IPS-20b (cell line): ENCODE results near the gene AGO1.
"Not testable (repeated sequence)": the region's sequence is repeated elsewhere in the genome, so short reads cannot be mapped to it uniquely, and the experiment has no call there.

ENCODE experiments used
- H3K27ac ChIP-seq: one replicate; pipeline ENCODE4 v1.5.1; 2013; ENCODE audit warnings: low read length
- H3K27me3 ChIP-seq: 2 replicates; pipeline ENCODE4 v1.6.1; 2013; ENCODE audit warnings: mild to moderate bottlenecking, low read length, inconsistent platforms; ENCODE audit not compliant: insufficient read depth
- H3K36me3 ChIP-seq: 2 replicates; pipeline ENCODE4 v1.6.1; 2013; ENCODE audit warnings: low read depth, mild to moderate bottlenecking, inconsistent platforms, low read length, moderate library complexity; ENCODE audit not compliant: insufficient read depth
- H3K4me1 ChIP-seq: 2 replicates; pipeline ENCODE4 v1.6.1; 2013; ENCODE audit warnings: mild to moderate bottlenecking, control low read depth, inconsistent platforms, low read length, moderate library complexity; ENCODE audit not compliant: insufficient read depth
- H3K4me3 ChIP-seq: 2 replicates; pipeline ENCODE4 v1.5.1; 2013; ENCODE audit warnings: mild to moderate bottlenecking, low read length, inconsistent platforms
- H3K9ac ChIP-seq: 2 replicates; pipeline ENCODE4 v1.6.1; 2013; ENCODE audit warnings: low read depth, mild to moderate bottlenecking, inconsistent platforms, low read length, moderate library complexity
- H3K9me3 ChIP-seq: 2 replicates; pipeline ENCODE4 v1.6.1; 2013; ENCODE audit warnings: mild to moderate bottlenecking, low read depth, low read length, inconsistent platforms; ENCODE audit not compliant: insufficient read depth

The AGO1 gene

DNA sequence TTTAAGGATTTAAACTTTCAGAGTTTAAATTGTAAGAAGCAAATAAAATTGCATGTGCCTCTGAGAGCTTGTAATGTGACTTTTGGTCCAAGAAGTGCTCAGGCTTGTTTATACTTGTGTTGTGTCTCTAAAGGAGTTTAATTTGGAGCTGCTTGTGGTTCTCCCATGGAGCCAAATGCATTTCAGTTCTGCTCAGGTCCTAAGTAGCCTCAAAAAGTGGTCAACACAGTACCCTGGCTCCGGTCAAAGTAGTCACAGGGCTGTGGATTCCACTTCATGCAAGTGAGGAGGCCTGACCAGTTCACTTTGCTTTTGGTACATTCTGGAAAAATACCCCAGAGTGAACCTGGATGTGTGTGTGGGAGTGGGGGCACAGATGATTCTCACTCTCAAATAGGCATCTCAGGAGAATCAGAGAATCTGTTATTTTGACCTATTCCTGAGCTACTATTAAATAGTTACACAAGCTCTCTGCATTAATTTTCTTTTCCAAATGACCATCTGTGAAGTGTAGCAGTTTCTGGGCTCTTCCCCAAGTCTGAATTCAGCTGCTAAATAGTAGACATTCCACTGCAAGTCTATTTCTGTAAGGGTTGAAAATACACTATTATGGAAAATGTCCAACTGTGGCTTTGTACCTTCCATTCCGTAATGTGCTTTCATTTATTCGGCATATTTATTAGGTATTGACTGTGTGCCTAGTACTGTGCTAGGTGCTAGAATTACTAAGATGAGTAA is 31.7 kb upstream of the AGO1 start:
- H3K9me3 ChIP-seq = no peaks in the 10 kb centered on the region
- H3K9ac ChIP-seq = no peak overlapping the region
- no peaks in the 10 kb centered on the region for H3K27me3 ChIP-seq
- H3K36me3 ChIP-seq = peaks cover 29% of the 10 kb centered on the region
- no peak overlapping the region for H3K27ac ChIP-seq
- H3K4me3 ChIP-seq = no peak overlapping the region
- H3K4me1 ChIP-seq = peaks cover 9% of the 10 kb centered on the region; the same call in 1 of the 2 replicates

DNA sequence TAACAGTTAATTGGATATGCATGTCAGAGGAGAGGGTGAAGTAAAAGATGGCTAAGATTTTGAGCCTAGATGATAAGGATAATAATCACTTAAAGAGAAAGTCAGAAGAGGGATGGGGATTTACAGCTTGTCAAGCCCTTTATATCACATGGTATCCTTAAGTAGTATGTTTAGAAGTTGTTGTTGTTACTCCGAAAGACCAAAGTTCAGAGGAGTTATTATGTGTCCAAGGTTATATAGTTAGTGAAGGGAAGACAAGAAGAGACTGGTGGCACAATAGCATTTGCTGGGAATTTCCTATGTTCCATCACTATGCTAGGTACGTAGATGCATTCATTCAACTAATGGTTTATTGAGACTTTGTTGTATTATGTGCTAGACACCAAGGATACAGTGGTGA is 30.8 kb upstream of the AGO1 start:
- Histone ChIP-seq H3K36me3 (peaks cover 29% of the 10 kb centered on the region), H3K27ac (no peak overlapping the region), H3K9ac (no peak overlapping the region), H3K4me1 (peaks cover 9% of the 10 kb centered on the region; the same call in 1 of the 2 replicates), H3K4me3 (no peak overlapping the region), H3K27me3 (no peaks in the 10 kb centered on the region), H3K9me3 (no peaks in the 10 kb centered on the region)

DNA sequence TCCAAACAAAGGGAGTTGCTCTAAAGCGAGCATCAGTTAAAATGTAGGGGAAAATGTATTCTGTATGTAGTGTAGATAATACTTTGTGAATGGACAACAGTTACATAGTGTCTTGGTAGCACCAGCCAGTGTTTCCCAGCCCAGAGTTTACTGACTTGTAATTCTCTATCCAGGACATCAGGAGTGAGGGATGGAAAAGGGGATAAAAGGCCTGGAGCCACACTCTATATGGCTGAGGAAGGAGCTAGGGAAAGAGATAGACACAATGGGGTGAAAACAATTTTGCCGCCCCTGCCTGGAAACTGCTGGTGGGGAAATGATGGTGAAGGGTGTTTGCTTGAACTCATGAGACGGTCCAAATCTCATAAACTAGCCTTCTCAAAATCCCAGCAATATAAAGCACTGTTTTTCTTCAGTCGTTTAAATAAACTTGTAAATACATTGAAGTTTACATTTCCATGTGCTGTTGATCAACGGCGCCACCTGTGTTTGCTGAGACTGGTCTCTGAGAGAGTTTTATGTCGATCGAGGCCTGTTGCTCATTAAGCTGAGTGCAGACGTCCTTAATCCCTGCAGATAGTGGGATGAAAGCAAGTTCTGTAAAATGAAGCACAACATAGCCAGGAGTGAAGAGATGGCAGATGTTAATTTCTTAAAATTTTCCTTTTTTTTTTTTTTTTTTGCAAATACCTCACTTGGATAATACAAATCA is 27.9 kb upstream of the AGO1 start:
- Histone ChIP-seq H3K27ac (no peak overlapping the region), H3K9ac (no peak overlapping the region; the same call in 1 of the 2 replicates), H3K36me3 (peaks cover 29% of the 10 kb centered on the region), H3K4me3 (no peak overlapping the region), H3K9me3 (no peaks in the 10 kb centered on the region), H3K27me3 (no peaks in the 10 kb centered on the region), H3K4me1 (peaks cover 7% of the 10 kb centered on the region; the same call in 1 of the 2 replicates)

DNA sequence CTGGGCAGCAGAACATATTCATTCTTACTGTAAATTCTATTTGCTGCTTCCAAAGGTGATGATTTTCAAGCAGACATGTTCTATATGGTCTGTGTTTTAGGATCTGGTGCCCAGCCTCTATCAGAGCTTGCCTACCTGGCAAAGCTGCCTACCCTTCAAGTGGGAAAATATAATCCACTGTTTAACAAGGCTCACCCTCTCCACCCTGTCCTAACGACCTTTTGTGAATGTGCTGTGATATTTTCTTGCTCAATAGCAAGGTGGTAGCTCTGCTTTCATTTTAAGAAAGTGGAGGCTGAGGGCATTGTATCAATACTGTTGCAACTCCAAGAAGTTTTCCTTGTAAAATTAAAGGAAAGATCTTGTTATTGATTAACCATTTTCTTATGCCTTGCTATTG is 26.0 kb upstream of the AGO1 start:
- Histone ChIP-seq H3K9ac (no peak overlapping the region), H3K36me3 (peaks cover 16% of the 10 kb centered on the region), H3K4me3 (no peak overlapping the region), H3K9me3 (no peaks in the 10 kb centered on the region), H3K4me1 (peaks cover 7% of the 10 kb centered on the region; the same call in 1 of the 2 replicates), H3K27me3 (no peaks in the 10 kb centered on the region), H3K27ac (no peak overlapping the region)

DNA sequence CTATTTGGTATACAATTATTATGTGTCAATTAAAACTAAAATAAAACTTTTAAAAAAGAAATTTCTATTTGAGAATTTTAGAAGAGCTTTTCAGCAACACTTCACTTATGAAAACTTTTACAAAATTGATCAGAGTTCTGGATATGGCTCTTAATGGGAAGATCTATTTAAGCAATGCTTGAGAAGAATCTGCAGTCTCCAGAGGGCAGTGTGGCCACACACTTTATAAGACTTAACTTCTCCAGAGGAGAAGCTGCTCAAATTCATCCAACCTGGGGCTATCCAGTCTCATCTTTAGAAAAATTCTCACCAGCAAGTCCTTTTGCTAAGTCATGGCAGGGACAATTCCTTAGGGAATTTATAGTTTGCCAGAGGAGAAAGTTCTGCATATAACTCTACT is 25.2 kb upstream of the AGO1 start:
- Histone ChIP-seq H3K27ac (no peak overlapping the region), H3K4me1 (peaks cover 7% of the 10 kb centered on the region; the same call in 1 of the 2 replicates), H3K9me3 (no peaks in the 10 kb centered on the region), H3K36me3 (peaks cover 13% of the 10 kb centered on the region; the same call in 1 of the 2 replicates), H3K9ac (no peak overlapping the region), H3K4me3 (no peak overlapping the region), H3K27me3 (no peaks in the 10 kb centered on the region)

DNA sequence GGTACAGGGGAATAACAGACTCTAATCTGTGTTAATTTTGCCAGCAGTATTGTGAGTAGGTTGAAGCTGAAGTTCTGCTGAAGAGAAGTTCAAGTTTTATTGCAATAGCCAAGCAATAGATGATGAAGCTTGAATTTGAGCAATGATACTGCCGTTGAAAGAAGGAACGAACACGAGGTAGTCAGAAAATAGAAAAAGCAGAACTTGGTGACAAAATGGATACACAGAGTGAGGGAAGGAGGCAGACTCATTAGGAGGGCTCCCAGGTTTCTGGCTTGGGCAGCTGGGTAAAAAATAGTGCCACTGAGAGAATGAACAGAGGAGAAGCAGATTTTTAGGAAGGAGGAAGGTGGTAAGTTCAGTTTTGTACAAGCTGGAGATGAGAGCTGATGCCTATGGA is 22.3 kb upstream of the AGO1 start:
- H3K4me3 ChIP-seq = no peak overlapping the region
- H3K9ac ChIP-seq = no peak overlapping the region
- no peak overlapping the region for H3K27ac ChIP-seq
- H3K9me3 ChIP-seq = no peaks in the 10 kb centered on the region
- H3K27me3 ChIP-seq = no peaks in the 10 kb centered on the region
- H3K36me3 ChIP-seq = no peaks in the 10 kb centered on the region
- H3K4me1 ChIP-seq = no peaks in the 10 kb centered on the region

DNA sequence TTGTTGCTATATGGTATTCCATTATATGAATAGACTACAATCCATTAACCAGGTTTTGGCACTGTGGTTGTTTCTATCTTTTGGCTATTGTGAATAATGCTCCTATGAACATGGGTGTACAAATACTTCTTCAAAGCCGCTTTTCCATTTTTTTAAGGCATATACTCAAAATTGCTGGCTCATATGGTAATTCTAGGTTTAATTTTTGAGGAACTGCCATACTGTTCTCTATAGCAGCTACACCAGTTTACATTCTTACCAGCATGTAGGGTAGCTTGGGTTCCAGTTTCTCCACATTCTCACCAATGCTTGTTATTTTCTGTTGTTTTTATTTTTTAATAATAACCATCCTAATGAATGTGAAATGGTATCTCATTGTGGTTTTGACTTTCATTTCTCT is 19.9 kb upstream of the AGO1 start:
- no peak overlapping the region for H3K9ac ChIP-seq
- no peaks in the 10 kb centered on the region for H3K4me1 ChIP-seq
- no peaks in the 10 kb centered on the region for H3K9me3 ChIP-seq
- H3K36me3 ChIP-seq = no peaks in the 10 kb centered on the region
- no peak overlapping the region for H3K4me3 ChIP-seq
- no peak overlapping the region for H3K27ac ChIP-seq
- no peaks in the 10 kb centered on the region for H3K27me3 ChIP-seq

DNA sequence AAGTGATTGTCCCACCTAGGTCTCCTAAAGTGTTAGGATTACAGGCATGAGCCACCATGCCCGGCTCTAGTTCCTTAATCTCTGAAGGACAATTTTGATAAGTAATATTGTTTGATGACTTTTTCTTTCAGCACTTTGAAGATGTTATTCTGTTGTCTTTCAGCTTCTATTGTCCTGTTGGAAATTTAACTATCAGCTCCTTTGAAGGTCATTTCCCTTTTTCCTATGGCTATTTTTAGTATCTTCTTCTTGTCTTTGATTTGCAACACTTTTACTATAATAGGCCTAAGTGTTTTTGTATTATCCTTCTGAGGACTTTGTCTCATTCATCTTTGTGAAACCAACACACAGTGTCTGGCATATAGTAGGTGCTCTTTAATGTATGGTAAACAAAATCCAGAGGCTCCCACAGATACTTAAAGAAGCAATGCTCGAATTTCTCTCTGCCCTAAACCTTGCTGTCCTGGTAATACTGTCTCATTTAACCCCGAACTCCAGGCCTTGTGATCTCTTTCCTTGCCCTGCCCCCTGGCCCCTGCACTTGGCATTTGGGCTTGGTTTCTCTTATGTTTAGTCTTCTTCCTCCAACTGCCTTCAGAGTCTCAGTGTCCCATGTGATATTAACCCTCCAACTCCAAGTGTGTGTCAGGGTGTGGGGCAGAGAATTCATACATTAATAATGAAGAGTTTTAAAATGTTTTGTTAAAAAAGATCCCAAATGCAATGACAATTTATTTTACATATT is 19.0 kb upstream of the AGO1 start:
- H3K9ac ChIP-seq = no peak overlapping the region
- no peaks in the 10 kb centered on the region for H3K27me3 ChIP-seq
- no peaks in the 10 kb centered on the region for H3K9me3 ChIP-seq
- no peak overlapping the region for H3K4me3 ChIP-seq
- no peak overlapping the region for H3K27ac ChIP-seq
- H3K4me1 ChIP-seq = no peaks in the 10 kb centered on the region
- no peaks in the 10 kb centered on the region for H3K36me3 ChIP-seq

DNA sequence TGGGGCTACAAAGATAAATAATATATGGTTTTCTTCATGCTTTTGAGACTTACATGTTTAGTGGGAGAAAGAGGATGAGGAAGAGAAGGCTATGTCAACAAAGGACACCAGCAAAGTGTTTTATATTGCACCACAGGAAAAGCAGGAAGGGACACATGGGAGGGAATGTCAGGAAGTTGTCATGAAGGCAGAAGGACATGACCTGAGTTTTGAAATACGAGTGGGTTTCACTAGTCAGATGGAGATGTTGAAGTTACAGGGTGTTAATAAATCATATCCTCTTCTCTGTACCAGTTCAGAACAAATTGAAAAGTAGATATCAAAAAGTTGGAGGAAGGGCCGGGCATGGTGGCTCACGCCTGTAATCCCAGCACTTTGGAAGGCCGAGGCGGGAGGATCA is 18.2 kb upstream of the AGO1 start:
- H3K36me3 ChIP-seq = no peaks in the 10 kb centered on the region
- H3K4me3 ChIP-seq = no peak overlapping the region
- no peak overlapping the region for H3K27ac ChIP-seq
- no peaks in the 10 kb centered on the region for H3K4me1 ChIP-seq
- H3K9ac ChIP-seq = no peak overlapping the region
- H3K27me3 ChIP-seq = no peaks in the 10 kb centered on the region
- no peaks in the 10 kb centered on the region for H3K9me3 ChIP-seq

DNA sequence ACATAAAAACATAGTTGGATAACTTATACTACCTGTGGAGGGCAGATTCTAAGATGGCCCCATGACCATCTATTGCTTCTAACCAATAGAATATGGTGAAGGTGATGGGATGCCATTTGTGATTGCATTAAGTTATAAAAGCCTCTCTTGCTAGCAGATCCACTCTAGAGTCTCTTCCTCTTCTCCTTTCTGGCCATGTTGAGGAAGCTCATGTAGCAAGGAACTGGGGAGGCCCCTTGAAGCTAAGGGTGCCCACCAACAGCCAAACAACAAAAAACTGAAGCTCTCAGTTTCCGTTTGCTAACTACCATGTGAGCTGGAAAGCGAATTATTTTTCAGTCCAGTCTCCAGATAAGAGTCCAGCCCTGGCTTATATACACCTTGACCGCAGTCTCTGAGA is 16.0 kb upstream of the AGO1 start:
- H3K27ac ChIP-seq = no peak overlapping the region
- H3K9ac ChIP-seq = no peak overlapping the region
- H3K27me3 ChIP-seq = no peaks in the 10 kb centered on the region
- no peak overlapping the region for H3K4me3 ChIP-seq
- H3K36me3 ChIP-seq = no peaks in the 10 kb centered on the region
- no peaks in the 10 kb centered on the region for H3K9me3 ChIP-seq
- no peaks in the 10 kb centered on the region for H3K4me1 ChIP-seq

DNA sequence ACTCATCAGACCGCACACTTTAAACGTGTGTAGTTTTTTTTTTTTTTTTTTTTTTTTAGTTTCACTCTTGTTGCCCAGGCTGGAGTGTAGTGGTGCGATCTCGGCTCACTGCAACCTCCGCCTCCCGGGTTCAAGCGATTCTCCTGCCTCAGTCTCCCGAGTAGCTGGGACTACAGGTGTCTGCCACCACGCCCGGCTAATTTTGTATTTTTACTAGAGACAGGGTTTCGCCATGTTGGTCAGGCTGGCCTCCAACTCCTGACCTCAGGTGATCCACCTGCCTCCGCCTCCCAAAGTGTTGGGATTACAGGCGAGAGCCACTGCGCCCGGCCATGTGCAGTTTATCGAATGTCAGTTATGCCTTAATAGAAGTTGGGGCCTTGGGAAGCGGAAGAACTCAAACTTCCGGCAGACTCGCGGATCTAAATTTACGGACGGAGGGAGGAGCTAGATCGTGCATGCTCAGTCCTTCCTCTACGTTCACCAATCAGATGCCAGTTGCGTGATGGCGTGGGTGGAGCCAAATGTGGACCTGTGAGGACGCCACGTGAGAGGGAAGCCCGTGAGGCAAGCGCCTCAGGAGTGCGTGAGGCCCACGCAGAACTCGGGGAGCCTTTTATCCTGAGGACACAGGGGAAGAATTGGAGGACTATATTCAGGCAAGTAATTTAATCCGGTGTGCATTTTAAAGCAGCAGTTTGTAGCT is 13.6 kb upstream of the AGO1 start:
- not testable (repeated sequence) for H3K9ac ChIP-seq, H3K36me3 ChIP-seq, H3K4me3 ChIP-seq, H3K27ac ChIP-seq, H3K27me3 ChIP-seq, H3K9me3 ChIP-seq, H3K4me1 ChIP-seq
